Immature natural killer cell (primary cell): Measurements from ENCODE around the gene SMIM38. TPM values are rescaled to one million over a fixed set of nuclear protein-coding genes. Genes with fewer than 3 reads are reported as not detected.

Experiments
- DNase-seq, 3 donors: peaks; one replicate each; pipeline ENCODE4 v3.0.0; 2022; ENCODE audit warnings: mixed read lengths in 1 of 3
- H3K27ac Mint-ChIP-seq, 6 donors: one replicate each; pipeline ENCODE4 v1.8.0; 2020; ENCODE audit warnings: mixed read lengths in 6 of 6, mild to moderate bottlenecking in 5 of 6, inconsistent platforms in 4 of 6, moderate library complexity in 3 of 6
- H3K27me3 Mint-ChIP-seq, 3 donors: one replicate each; pipeline ENCODE4 v1.8.0; 2020 to 2021; ENCODE audit warnings: low read depth in 3 of 3, mild to moderate bottlenecking in 3 of 3, mixed read lengths in 3 of 3, moderate library complexity in 3 of 3, inconsistent platforms in 1 of 3
- H3K36me3 Mint-ChIP-seq, 3 donors: one replicate each; pipeline ENCODE4 v1.8.0; 2020; ENCODE audit warnings: mixed read lengths in 3 of 3, inconsistent platforms in 2 of 3, mild to moderate bottlenecking in 2 of 3
- H3K4me1 Mint-ChIP-seq, 2 donors: one replicate each; pipeline ENCODE4 v1.8.0; 2020; ENCODE audit warnings: inconsistent platforms in 2 of 2, mild to moderate bottlenecking in 2 of 2, mixed read lengths in 2 of 2, moderate library complexity in 1 of 2
- H3K4me3 Mint-ChIP-seq, 5 donors: one replicate each; pipeline ENCODE4 v1.8.0; 2020; ENCODE audit warnings: mild to moderate bottlenecking in 5 of 5, mixed read lengths in 5 of 5, inconsistent platforms in 3 of 5, moderate library complexity in 3 of 5
- H3K9me3 Mint-ChIP-seq, 6 donors: one replicate each; pipeline ENCODE4 v1.8.0; 2020; ENCODE audit warnings: mild to moderate bottlenecking in 6 of 6, mixed read lengths in 6 of 6, inconsistent platforms in 4 of 6, moderate library complexity in 3 of 6
- polyA plus RNA-seq, 3 donors: library from polyadenylated mRNA; unstranded; fragments of 300-500 nt; fragmentation: Illumina TruSeq; gene quantifications; one replicate each; pipeline ENCODE4 v1.2.3, GENCODE V29; 2021

The SMIM38 gene
- polyA plus RNA-seq, 3 donors from 2014 or later, result not detected

DNA sequence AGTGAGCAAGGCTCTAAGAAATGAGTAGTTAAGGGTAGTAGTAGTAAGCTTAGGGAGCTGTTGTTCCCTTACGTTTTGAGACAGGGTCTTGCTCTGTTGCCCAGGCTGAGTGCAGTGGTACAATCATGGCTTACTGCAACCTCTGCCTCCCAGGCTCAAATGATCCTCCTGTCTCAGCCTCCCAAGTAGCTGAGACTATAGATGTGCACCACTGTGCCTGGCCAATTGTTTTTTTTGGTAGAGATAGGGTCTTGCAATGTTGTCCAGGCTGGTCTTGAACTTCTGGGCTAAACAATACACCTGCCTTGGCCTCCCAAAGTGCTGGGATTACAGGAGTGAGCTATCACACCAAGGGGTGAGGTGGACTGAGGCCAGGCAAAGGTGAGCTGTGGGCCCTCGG lies 10.0 kb downstream of the SMIM38 start:
- H3K4me3 Mint-ChIP-seq, result no peak overlapping the region
- H3K4me1 Mint-ChIP-seq, result no peaks in the 10 kb centered on the region
- no peaks in the 10 kb centered on the region for H3K9me3 Mint-ChIP-seq
- H3K36me3 Mint-ChIP-seq, result peaks cover 0 to 6% (median 0%) of the 10 kb centered on the region in 3 donors
- peaks cover 2 to 7% (median 4%) of the 10 kb centered on the region in 3 donors for H3K27me3 Mint-ChIP-seq
- DNase-seq, result no peak
- H3K27ac Mint-ChIP-seq, result no peak overlapping the region

DNA sequence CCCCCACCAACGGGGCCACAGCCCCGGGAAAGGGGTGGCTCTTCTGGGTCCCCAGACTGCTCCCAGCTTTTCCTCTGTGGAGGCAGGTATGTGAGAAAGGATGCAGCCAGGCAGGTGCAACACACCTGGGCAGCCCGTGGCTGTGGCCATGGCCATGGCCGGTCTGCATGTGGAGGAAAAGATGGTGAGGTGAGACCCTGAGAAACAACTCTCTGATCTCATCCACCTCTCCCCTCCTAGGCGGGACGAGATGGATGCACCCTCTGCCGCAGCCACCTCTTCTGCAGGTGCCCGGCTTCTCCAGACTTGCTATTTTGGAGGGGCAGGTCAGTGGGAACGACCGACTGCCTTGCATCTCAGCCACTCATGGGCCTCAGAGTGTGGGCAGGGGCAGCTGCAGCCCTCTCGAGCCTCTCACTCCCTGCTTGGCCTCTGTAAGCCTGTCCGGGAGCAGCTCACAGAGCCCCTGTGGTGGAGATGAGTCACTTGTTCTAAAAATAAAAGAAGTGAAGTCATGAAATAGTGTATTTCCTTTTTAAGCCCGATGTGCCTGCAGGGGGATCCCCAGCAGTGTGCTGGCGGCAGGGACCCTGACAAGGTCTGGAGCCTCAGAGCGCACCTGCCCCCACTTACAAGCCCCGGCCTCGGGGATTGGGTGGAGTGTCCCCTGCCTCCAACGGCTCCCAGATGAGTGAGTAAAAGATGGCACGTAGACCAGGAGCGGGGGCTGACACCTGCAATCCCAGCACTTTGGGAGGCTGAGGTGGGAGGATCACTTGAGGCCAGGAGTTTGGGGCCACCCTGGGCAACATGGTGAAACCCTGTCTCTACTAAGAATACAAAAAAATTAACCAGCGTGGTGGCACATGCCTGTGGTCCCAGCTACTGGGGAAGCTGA lies 10.7 kb downstream of the SMIM38 start:
- H3K4me1 Mint-ChIP-seq, result no peaks in the 10 kb centered on the region
- no peak overlapping the region for H3K4me3 Mint-ChIP-seq

DNA sequence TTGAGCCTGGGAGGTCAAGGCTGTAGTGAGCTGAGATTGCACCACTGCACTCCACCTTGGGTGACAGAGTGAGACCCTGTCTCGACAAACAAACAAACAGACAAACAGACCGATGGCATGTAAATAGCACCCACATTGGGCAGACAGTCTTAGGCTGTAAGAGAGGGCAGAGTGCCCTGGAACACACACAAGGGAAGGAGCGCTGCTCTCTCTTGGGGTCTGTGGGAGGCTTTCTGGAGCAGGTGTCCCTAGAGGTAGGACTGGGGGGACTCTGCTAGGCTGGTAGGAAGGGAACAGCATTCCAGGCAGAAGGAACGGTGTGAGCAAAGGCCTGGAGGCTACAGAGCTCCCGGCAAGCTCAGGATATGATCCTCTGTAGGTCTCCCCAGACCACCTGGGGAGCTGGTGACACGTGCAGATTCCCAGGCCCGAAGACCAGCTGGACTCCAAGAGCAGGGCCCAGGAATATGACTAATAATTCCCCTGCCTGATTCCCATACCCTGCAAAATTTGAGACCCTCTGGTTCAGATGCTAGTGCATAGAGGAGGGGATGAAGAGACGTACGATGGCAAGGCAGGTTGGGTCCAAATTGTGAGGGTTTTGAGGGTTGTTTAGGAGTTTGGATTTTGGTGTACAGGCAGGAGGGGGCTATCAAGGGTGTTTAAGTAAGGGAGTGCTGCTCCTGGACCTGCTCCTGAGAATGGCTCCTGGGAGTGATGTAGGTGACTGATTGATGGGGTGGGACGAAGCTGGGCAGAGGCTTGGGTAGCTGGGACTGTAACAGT lies 11.6 kb downstream of the SMIM38 start:
- Mint-ChIP-seq H3K4me3 (no peak overlapping the region), H3K36me3 (peaks cover 0 to 6% (median 0%) of the 10 kb centered on the region in 3 donors), H3K9me3 (no peaks in the 10 kb centered on the region)

More for the DNA sequence above, 10.7 kb downstream of the SMIM38 start:
- H3K36me3 Mint-ChIP-seq, result peaks cover 0 to 6% (median 0%) of the 10 kb centered on the region in 3 donors
- DNase-seq, result no peak
- H3K27me3 Mint-ChIP-seq, result peaks cover 2 to 7% (median 4%) of the 10 kb centered on the region in 3 donors
- no peak overlapping the region for H3K27ac Mint-ChIP-seq
- H3K9me3 Mint-ChIP-seq, result no peaks in the 10 kb centered on the region

DNA sequence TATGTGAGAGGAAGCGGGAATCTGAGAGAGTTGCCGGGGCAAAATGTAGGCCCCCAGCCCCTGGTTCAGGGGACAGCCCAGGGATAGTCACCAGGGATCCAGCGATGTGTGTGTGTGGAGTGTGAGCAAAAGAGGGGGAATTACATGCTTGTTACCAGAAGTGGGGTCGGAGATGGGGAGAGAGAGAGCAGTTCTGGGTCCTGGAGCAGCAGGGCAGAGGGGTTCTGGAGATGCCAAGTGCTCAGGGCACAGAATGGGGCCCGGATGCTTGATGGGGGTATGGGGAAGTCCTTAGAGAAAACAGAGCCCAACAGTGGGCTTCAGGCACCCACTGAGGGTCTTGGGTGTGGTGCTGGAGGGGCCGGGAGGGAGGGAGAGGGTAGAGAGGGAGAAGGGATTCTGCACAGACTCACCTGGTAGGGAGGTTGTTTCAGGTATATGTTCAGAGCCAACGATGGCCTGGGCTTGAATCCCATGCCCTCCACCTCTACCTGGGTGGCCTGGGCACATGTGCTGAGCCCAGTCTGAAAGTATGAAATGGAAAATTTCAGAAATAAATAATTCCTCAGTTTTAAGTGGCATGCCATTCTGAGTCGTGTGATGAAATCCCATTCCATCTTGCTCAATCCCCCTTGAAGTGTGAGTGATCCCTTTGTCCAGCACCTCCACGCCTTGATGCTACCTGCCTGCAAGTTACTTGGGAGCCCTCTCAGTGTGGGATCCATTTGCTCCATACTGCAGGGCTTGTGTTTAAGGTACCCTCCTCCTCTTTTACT lies 12.4 kb downstream of the SMIM38 start:
- Mint-ChIP-seq H3K9me3 (no peaks in the 10 kb centered on the region), H3K27ac (no peak overlapping the region), H3K4me3 (no peak overlapping the region), H3K4me1 (no peaks in the 10 kb centered on the region), H3K36me3 (peaks cover 0 to 1% (median 0%) of the 10 kb centered on the region in 3 donors), H3K27me3 (peaks cover 3 to 4% (median 4%) of the 10 kb centered on the region in 3 donors)
- DNase-seq, result no peak

More for the DNA sequence above, 11.6 kb downstream of the SMIM38 start:
- DNase-seq, result no peak
- Mint-ChIP-seq H3K4me1 (no peaks in the 10 kb centered on the region), H3K27me3 (peaks cover 2 to 4% (median 3%) of the 10 kb centered on the region in 3 donors), H3K27ac (no peak overlapping the region)

DNA sequence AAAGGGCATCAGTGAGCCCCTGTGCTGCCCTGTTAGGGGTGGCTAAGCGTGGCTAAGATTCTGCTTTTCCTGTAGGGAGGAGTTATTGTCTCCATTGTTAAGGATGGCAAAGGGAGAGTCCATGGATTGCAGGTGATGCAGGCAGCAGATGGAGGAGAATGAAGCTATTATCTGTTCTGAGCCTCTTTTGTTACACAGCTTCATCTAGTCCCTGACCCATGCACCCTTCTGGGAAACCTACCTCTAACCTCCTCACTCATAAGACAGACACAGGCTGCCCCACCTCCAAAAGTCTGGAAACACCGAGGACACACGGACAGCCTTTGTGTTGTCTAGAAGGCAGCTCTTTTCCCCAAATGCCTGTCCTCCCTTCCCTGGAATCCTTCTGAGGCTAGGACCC lies 13.7 kb downstream of the SMIM38 start:
- no peaks in the 10 kb centered on the region for H3K9me3 Mint-ChIP-seq
- H3K4me3 Mint-ChIP-seq, result no peak overlapping the region
- no peak overlapping the region for H3K27ac Mint-ChIP-seq
- peaks cover 1 to 4% (median 3%) of the 10 kb centered on the region in 3 donors for H3K27me3 Mint-ChIP-seq
- DNase-seq, result no peak
- no peaks in the 10 kb centered on the region for H3K4me1 Mint-ChIP-seq
- no peaks in the 10 kb centered on the region for H3K36me3 Mint-ChIP-seq

DNA sequence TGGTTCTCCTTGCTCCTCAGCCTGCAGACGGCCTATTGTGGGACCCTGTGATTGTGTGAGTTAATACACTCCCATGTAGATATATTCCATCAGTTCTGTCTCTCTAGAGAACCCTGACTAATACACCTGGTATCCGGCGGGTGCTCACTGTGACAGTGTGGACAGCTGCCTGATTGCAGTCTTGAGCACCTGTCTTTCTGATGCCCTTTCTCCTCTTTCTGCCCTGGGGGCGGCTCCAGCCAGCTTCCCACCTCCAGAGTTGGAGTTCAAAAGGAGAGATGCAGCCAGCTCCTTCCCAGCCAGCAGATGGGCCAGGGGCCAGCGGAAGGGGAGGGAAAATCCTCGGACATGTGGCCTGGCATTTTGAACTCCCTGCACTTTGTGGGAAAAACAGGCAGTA lies 15.0 kb downstream of the SMIM38 start:
- Mint-ChIP-seq H3K4me3 (no peak overlapping the region), H3K9me3 (no peaks in the 10 kb centered on the region), H3K36me3 (no peaks in the 10 kb centered on the region), H3K4me1 (no peaks in the 10 kb centered on the region), H3K27me3 (peaks cover 1 to 3% (median 2%) of the 10 kb centered on the region in 3 donors), H3K27ac (no peak overlapping the region)
- DNase-seq, result no peak

DNA sequence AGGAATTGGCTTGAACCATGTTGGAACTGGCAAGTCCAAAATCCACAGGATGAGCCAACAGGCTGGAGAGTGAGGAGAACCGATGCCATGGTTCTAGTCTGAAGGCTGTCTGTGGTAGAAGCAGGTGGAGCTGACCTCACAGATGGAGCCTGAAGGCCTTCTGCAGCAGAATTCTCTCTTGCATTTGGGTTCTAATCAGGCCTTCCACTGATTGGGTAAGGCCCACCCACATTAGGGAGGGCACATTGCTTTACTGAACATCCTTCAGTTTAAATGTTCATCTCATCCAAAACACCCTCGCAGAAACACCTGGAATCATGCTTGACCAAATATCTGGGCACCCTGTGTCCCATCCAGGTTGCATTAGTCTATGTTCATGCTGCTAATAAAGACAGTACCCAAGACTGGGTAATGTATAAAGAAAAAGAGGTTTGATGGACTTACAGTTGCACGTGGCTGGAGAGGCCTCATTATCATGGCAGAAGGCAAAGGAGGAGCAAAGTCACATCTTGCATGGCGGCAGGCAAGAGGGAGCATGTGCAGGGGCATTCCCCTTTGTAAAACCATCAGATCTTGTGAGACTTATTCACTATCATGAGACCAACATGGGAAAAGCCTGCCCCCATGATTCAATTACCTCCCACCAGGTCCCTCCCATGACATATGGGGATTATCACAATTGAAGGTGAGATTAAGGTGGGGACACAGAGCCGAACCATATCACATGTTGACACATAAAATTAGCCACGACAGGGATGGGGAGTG lies 15.9 kb downstream of the SMIM38 start:
- Mint-ChIP-seq H3K4me3 (no peak overlapping the region), H3K36me3 (no peaks in the 10 kb centered on the region), H3K27ac (no peak overlapping the region), H3K27me3 (peaks cover 1 to 3% (median 2%) of the 10 kb centered on the region in 3 donors), H3K4me1 (no peaks in the 10 kb centered on the region), H3K9me3 (no peaks in the 10 kb centered on the region)
- no peak for DNase-seq

DNA sequence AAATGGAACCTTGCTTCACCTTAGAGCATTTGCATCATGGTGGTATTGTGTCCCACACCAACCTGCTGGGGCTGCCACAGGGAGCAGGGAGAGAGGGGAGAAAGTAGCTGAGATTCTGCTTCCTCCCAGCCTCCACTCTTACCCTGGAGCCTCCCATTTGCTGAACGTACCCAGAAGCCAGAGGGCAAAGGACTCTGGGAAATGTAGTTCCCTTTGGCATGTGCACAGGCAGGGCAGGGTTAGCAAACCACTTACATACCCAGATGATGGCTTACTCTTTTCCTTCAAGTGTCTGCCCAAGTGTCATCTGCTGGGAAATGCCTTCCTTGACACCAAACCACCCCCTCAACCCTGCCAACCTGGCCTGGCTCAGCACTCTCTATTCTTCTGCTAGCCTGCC lies 16.9 kb downstream of the SMIM38 start:
- Mint-ChIP-seq H3K4me1 (no peaks in the 10 kb centered on the region), H3K9me3 (no peaks in the 10 kb centered on the region), H3K27ac (no peak overlapping the region), H3K4me3 (no peak overlapping the region), H3K27me3 (peaks cover 1 to 3% (median 2%) of the 10 kb centered on the region in 3 donors), H3K36me3 (no peaks in the 10 kb centered on the region)
- DNase-seq, result no peak

DNA sequence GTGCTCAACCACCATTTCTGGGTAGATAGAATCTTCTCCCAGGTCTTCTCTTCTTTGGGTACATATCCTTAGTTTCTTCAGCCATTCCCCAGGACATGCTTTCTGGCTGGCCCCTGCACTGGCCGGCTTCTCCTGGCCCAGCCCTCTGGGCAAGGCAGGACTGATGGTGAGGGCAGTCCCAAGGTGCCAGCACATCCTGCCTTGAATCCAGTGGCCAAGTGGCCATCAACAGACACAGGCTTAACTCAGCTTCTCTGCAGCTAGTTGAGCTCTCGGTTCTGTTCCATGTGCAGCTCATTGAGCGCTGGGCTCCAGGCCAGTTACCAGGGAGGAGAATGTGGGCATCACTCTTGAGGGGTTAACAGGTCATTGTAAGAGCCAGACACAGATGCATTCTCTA lies 17.6 kb downstream of the SMIM38 start:
- H3K27ac Mint-ChIP-seq, result no peak overlapping the region
- H3K4me1 Mint-ChIP-seq, result no peaks in the 10 kb centered on the region
- DNase-seq, result no peak
- H3K4me3 Mint-ChIP-seq, result no peak overlapping the region
- no peaks in the 10 kb centered on the region for H3K36me3 Mint-ChIP-seq
- H3K9me3 Mint-ChIP-seq, result no peaks in the 10 kb centered on the region
- H3K27me3 Mint-ChIP-seq, result peaks cover 1 to 3% (median 2%) of the 10 kb centered on the region in 3 donors

DNA sequence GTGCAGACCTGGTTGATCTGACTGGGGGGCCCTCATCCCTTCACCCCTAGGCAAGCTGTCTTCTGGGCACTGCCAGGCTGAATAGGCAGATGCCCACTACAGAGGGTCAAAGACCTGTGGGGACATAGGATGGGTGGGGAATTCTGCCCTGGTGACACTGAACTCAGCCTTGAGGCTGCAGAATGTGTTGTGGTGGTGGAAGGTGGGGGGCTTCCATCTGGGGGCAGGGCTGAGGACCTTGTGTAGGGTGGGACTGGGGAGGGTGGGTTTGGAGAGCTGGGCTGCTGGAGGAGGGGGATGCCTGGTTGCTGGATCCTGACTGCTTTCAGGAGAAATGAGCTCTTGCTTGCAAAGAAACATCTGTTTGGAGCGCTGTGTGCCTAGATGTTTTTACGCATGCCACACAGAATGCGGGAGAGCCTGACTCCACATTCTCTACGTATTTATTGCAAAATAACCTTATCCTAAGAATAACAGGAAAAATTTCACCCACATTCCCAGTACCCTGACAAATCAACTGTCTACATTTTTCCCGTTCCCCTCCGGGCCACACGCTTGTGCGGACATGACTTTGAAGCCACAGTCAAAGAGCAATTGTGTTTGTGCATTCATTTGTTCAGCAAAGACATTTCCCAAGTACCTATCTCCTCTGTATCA lies 18.3 kb downstream of the SMIM38 start:
- Mint-ChIP-seq H3K4me1 (no peaks in the 10 kb centered on the region), H3K36me3 (no peaks in the 10 kb centered on the region), H3K9me3 (no peaks in the 10 kb centered on the region), H3K27me3 (peaks cover 0 to 4% (median 2%) of the 10 kb centered on the region in 3 donors), H3K4me3 (no peak overlapping the region), H3K27ac (no peak overlapping the region)
- no peak for DNase-seq

DNA sequence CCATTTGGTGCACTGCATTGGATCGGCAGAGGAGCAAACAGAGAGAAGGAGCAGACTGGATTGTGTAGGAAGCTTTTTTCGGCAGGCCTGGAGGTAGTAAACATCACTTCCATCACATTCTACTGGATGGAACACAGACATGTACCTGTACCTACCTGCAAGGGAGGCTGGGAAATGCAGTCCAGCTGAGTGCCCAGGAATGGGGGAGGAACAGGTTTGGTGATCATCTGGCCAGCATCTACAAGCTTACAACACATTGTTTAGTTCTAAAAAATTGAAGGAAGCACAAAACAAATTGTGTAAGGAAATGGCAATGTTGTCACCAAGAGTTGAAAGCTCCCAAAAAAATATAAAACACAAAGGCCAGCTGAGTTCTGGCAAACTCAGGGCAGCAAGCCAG lies 19.1 kb downstream of the SMIM38 start:
- DNase-seq, result no peak
- Mint-ChIP-seq H3K9me3 (no peaks in the 10 kb centered on the region), H3K27ac (no peak overlapping the region), H3K4me1 (no peaks in the 10 kb centered on the region), H3K4me3 (no peak overlapping the region), H3K27me3 (peaks cover 0 to 5% (median 2%) of the 10 kb centered on the region in 3 donors), H3K36me3 (no peaks in the 10 kb centered on the region)

DNA sequence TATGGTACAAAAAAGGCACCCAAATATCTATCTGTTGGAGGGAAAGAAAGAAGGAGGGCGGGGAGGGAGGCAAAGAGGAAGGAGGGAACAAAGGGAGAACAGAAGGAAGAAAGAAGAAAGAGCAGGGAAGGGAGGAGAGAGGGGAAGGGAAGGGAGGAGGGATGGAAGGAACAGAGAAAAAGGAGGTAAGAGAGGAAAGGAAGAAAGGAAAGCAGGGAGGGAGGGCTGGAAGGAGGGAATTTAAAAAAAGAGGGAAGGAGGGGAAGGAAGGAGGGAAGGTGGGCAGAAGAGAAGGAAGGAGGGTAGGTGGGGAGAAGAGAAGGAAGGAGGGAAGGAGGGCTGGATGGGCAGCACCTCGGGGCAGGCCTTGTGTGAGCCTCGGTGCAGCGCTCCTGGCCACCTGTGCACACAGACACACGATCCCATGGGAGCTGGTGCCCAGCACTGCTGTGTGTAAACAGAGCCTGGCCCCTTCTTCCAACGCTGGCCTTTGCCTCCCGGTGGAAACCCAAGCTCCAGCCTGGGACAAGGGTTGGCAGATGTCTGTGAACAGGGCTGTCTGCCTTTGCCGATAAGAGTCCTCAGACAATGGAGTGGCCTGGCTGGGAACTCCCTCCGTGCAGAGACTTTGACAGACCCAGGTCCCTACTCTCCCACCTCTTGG lies 23.2 kb downstream of the SMIM38 start:
- Mint-ChIP-seq H3K36me3 (no peaks in the 10 kb centered on the region), H3K4me3 (no peak overlapping the region), H3K9me3 (no peaks in the 10 kb centered on the region), H3K27ac (no peak overlapping the region), H3K4me1 (no peaks in the 10 kb centered on the region), H3K27me3 (peaks cover 0 to 5% (median 2%) of the 10 kb centered on the region in 3 donors)
- no peak for DNase-seq
